Hepatocyte (in vitro differentiated cells): ENCODE data around the gene ZNF407. TPM values are rescaled to one million over a fixed set of nuclear protein-coding genes. Genes with fewer than 3 reads are reported as not detected.

Experiments
- DNase-seq: peaks from one replicate; pipeline ENCODE4 v3.0.0-alpha.2; 2016; ENCODE audit warnings: low spot score
- H2AFZ ChIP-seq: fragments of 200-600 bp; sonication (generic); 2 replicates; pipeline ENCODE4 v1.6.0; 2016; ENCODE audit warnings: antibody characterized with exemption, mild to moderate bottlenecking
- H3K27ac ChIP-seq: fragments of 200-600 bp; sonication (generic); 2 replicates; pipeline ENCODE4 v1.5.1; 2016; ENCODE audit warnings: mild to moderate bottlenecking
- H3K27me3 ChIP-seq: fragments of 200-600 bp; sonication (generic); 2 replicates; pipeline ENCODE4 v1.6.1; 2016
- H3K36me3 ChIP-seq: fragments of 200-600 bp; sonication (generic); replicated peaks from 2 replicates; pipeline ENCODE4 v1.5.1; 2016; ENCODE audit warnings: low read depth; ENCODE audit not compliant: insufficient read depth
- H3K4me1 ChIP-seq: fragments of 200-600 bp; sonication (generic); 2 replicates; pipeline ENCODE4 v1.5.1; 2016; ENCODE audit warnings: mild to moderate bottlenecking, moderate library complexity; ENCODE audit not compliant: insufficient read depth
- H3K4me2 ChIP-seq: fragments of 200-600 bp; sonication (generic); 2 replicates; pipeline ENCODE4 v1.6.0; 2016
- H3K4me3 ChIP-seq: fragments of 200-600 bp; sonication (generic); 2 replicates; pipeline ENCODE4 v1.5.1; 2016; ENCODE audit warnings: mild to moderate bottlenecking
- H3K79me2 ChIP-seq: fragments of 200-600 bp; sonication (generic); 2 replicates; pipeline ENCODE4 v1.6.0; 2017; ENCODE audit warnings: mild to moderate bottlenecking
- H3K9me2 ChIP-seq: fragments of 200-600 bp; sonication (generic); replicated peaks from 2 replicates; pipeline ENCODE4 v1.6.0; 2017; ENCODE audit warnings: mild to moderate bottlenecking; ENCODE audit not compliant: insufficient read depth
- H3K9me3 ChIP-seq: fragments of 200-600 bp; sonication (generic); 2 replicates; pipeline ENCODE4 v1.5.1; 2016; ENCODE audit warnings: low read depth, mild to moderate bottlenecking
- H4K20me1 ChIP-seq: fragments of 200-600 bp; sonication (generic); 2 replicates; pipeline ENCODE4 v1.6.0; 2016; ENCODE audit warnings: mild to moderate bottlenecking; ENCODE audit not compliant: insufficient read depth, poor library complexity, severe bottlenecking
- EZH2 ChIP-seq: fragments of 200-600 bp; sonication (generic); IDR thresholded peaks from 2 replicates; pipeline ENCODE4 v1.6.1; 2016; ENCODE audit warnings: antibody characterized with exemption, mild to moderate bottlenecking, borderline replicate concordance
- EZH2phosphoT487 ChIP-seq: fragments of 200-600 bp; sonication (generic); IDR thresholded peaks from one replicate; pipeline ENCODE4 v1.6.1; 2018; ENCODE audit warnings: antibody characterized with exemption, mild to moderate bottlenecking, low read depth, moderate library complexity; ENCODE audit not compliant: unreplicated experiment, severe bottlenecking
- WGBS: methylation state at CpG from one replicate; pipeline ENCODE4 v1.1.6; 2016; ENCODE audit warnings: low lambda C conversion rate; ENCODE audit errors: missing lambda C conversion rate; 5-methylcytosine and 5-hydroxymethylcytosine counted together
- polyA plus RNA-seq: library from polyadenylated mRNA; unstranded; fragments of >200 nt; fragmentation: Nextera tagmentation; extraction: Ambion mirVana; gene quantifications from 2 replicates; pipeline ENCODE4 v1.2.1, GENCODE V29; 2016
- total RNA-seq: library from RNA; depleted of rRNA; stranded (reverse); fragments of >200 nt; gene quantifications from 2 replicates; pipeline ENCODE4 v1.2.3, GENCODE V29; 2014
- TF ChIP-seq, protein P1 (sequence below): fragments of 200-600 bp; sonication (generic); IDR thresholded peaks from 2 replicates; pipeline ENCODE4 v1.5.1; 2016; ENCODE audit warnings: antibody characterized with exemption, mild to moderate bottlenecking; ENCODE audit not compliant: poor library complexity

ZNF407 gene
- total and polyA plus RNA-seq, 2 experiments from 2014 or later = 3.2 to 12.4 TPM

DNA sequence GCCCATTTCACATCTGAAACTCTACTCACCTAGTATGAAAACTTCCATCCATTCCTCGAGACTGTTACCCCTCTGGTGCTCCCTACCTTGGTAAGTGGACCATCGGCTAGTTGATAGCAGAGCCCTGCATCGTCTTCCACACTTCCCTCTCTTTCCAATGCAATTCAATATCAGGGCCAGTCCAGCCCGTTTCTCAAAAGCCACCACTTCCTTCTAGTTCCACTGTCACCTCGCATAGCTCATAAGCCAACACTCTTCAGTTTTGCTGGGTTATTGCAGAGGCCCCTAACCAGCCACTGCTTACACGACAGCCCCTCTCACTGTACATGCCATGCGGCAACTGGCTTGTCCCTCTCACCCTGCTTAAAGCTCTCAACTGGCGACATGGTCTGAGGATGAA lies 10.2 kb upstream of the ZNF407 start:
- Histone ChIP-seq H3K27me3 (peaks cover 4% of the 10 kb centered on the region), H3K27ac (no peak overlapping the region), H3K79me2 (no peaks in the 10 kb centered on the region), H3K4me1 (no peaks in the 10 kb centered on the region), H3K4me2 (no peak overlapping the region), H4K20me1 (no peaks in the 10 kb centered on the region), H3K36me3 (no peaks in the 10 kb centered on the region), H3K9me2 (no peaks in the 10 kb centered on the region), H2AFZ (no peak overlapping the region), H3K4me3 (no peak overlapping the region), H3K9me3 (no peaks in the 10 kb centered on the region)
- DNase-seq = no peak
- 86% methylated on average over 8 of the region's 8 CpGs for WGBS
- TF ChIP-seq, protein P1, sequence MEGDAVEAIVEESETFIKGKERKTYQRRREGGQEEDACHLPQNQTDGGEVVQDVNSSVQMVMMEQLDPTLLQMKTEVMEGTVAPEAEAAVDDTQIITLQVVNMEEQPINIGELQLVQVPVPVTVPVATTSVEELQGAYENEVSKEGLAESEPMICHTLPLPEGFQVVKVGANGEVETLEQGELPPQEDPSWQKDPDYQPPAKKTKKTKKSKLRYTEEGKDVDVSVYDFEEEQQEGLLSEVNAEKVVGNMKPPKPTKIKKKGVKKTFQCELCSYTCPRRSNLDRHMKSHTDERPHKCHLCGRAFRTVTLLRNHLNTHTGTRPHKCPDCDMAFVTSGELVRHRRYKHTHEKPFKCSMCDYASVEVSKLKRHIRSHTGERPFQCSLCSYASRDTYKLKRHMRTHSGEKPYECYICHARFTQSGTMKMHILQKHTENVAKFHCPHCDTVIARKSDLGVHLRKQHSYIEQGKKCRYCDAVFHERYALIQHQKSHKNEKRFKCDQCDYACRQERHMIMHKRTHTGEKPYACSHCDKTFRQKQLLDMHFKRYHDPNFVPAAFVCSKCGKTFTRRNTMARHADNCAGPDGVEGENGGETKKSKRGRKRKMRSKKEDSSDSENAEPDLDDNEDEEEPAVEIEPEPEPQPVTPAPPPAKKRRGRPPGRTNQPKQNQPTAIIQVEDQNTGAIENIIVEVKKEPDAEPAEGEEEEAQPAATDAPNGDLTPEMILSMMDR = no peak
- no peak for TF ChIP-seq EZH2
- no peak for TF ChIP-seq EZH2phosphoT487

DNA sequence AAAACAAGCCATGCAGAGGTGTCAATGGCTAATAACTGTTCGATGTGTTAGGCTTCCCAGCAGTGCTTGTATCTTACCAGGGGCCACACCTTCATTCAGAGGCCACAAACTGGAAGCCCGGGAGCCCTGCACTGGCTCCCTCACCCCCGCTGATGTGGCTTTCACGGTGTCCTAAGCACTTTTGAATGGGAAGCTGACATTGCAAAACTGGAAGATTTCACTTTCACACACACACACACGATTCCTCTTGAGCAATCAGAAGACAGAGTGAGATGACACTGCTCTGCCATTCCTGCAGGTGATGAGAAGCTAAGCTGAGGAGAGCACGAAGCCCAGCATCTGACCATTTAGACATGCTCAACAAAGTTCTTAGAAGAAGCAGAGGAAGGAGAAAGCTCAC lies 8.6 kb upstream of the ZNF407 start:
- no peak overlapping the region for H3K4me3 ChIP-seq
- H3K27me3 ChIP-seq = peaks cover 4% of the 10 kb centered on the region
- no peak overlapping the region for H2AFZ ChIP-seq
- no peak overlapping the region for H3K27ac ChIP-seq
- no peak for DNase-seq
- no peaks in the 10 kb centered on the region for H3K9me3 ChIP-seq
- no peaks in the 10 kb centered on the region for H4K20me1 ChIP-seq
- H3K4me2 ChIP-seq = no peak overlapping the region
- no peaks in the 10 kb centered on the region for H3K9me2 ChIP-seq
- no peaks in the 10 kb centered on the region for H3K79me2 ChIP-seq
- WGBS = 67% methylated on average over 6 of the region's 6 CpGs
- H3K4me1 ChIP-seq = no peaks in the 10 kb centered on the region
- H3K36me3 ChIP-seq = no peaks in the 10 kb centered on the region
- TF ChIP-seq, protein P1 = no peak
- TF ChIP-seq EZH2 (no peak), EZH2phosphoT487 (no peak)

DNA sequence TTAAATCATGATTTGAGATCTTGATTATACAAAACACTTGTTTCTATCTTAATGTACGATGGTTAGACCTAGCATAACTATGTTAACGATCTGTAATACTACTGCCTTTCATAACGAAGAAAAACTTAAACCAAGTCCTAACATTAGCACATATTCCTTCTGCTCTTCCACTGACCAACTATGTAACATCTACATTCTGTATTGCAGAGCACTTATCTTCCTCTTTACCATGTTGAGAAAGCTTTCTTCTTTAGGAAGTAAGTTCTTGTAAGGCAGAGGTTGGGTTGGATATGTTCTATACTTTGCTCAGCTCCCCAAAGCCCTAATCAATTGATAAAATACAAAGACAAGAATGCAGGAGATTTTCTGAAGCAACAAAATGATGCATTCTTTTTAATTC lies 7.9 kb upstream of the ZNF407 start:
- DNase-seq = no peak
- WGBS = 89% methylated on average over 3 of the region's 3 CpGs
- H3K9me2 ChIP-seq = no peaks in the 10 kb centered on the region
- H3K4me3 ChIP-seq = no peak overlapping the region
- H2AFZ ChIP-seq = no peak overlapping the region
- no peaks in the 10 kb centered on the region for H4K20me1 ChIP-seq
- no peaks in the 10 kb centered on the region for H3K36me3 ChIP-seq
- H3K4me2 ChIP-seq = no peak overlapping the region
- no peaks in the 10 kb centered on the region for H3K9me3 ChIP-seq
- no peak overlapping the region for H3K27ac ChIP-seq
- H3K79me2 ChIP-seq = no peaks in the 10 kb centered on the region
- no peaks in the 10 kb centered on the region for H3K4me1 ChIP-seq
- peaks cover 4% of the 10 kb centered on the region for H3K27me3 ChIP-seq
- TF ChIP-seq EZH2phosphoT487 (no peak), EZH2 (no peak)
- TF ChIP-seq, protein P1 = no peak

DNA sequence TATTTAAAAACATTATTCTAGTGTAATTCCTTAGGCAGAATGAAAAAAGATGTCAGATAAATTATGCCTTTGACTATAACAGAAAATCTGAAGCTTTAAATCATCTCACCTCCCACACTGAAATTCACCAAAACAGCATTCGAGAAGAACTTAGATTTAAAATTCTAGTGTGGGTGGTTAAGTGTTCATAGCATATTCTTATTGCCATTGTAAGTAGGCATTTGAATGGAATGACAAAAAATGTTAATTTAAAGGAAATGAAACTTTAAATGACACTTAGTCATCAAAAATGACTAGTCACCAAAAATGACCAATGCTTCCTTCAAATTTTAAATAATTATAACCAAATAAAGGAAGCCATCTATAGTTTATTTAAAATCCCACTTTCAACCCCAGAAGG lies 7.0 kb upstream of the ZNF407 start:
- Histone ChIP-seq H3K9me3 (no peaks in the 10 kb centered on the region), H3K79me2 (peaks cover 7% of the 10 kb centered on the region), H3K27me3 (peaks cover 4% of the 10 kb centered on the region), H3K4me2 (no peak overlapping the region), H3K27ac (no peak overlapping the region), H3K4me1 (peaks cover 3% of the 10 kb centered on the region), H3K36me3 (no peaks in the 10 kb centered on the region), H4K20me1 (no peaks in the 10 kb centered on the region), H3K4me3 (no peak overlapping the region), H2AFZ (no peak overlapping the region), H3K9me2 (no peaks in the 10 kb centered on the region)
- TF ChIP-seq EZH2 (no peak), EZH2phosphoT487 (no peak)
- TF ChIP-seq, protein P1 = no peak
- no peak for DNase-seq
- WGBS = 92% methylated on average over 1 of the region's 1 CpG
